Measurements from ENCODE around the gene TFDP1. TPM values are rescaled to one million over a fixed set of nuclear protein-coding genes. Genes with fewer than 3 reads are reported as not detected.

Gene TFDP1
- total RNA-seq, 1 experiment from 2014 or later = 182 TPM

- no peak for DNase-seq (ENCODE audit: low read depth)
Measured at GRCh38 chr13:113632706-113633484, 48.3 kb downstream of the TFDP1 start.

GRCh38 chr13:113633485-113633873, 48.9 kb downstream of the TFDP1 start:
- DNase-seq (ENCODE audit: low read depth) = no peak

GRCh38 chr13:113634279-113635047, 49.9 kb downstream of the TFDP1 start:
- DNase-seq (ENCODE audit: low read depth) = no peak

GRCh38 chr13:113635048-113635420, 50.5 kb downstream of the TFDP1 start:
- DNase-seq (ENCODE audit: low read depth) = no peak

- DNase-seq (ENCODE audit: low read depth) = no peak
Measured at GRCh38 chr13:113635709-113636108, 51.2 kb downstream of the TFDP1 start.

- DNase-seq (ENCODE audit: low read depth) = no peak
Measured at GRCh38 chr13:113636266-113636963, 51.9 kb downstream of the TFDP1 start.

- DNase-seq (ENCODE audit: low read depth) = no peak
Measured at GRCh38 chr13:113637262-113638160, 53.0 kb downstream of the TFDP1 start.

GRCh38 chr13:113638173-113638746, 53.7 kb downstream of the TFDP1 start:
- DNase-seq (ENCODE audit: low read depth) = no peak

GRCh38 chr13:113638806-113639205, 54.3 kb downstream of the TFDP1 start:
- no peak for DNase-seq (ENCODE audit: low read depth)

GRCh38 chr13:113639616-113640262, 55.2 kb downstream of the TFDP1 start:
- DNase-seq (ENCODE audit: low read depth) = no peak

- DNase-seq (ENCODE audit: low read depth) = no peak
Measured at GRCh38 chr13:113641426-113641825, 56.9 kb downstream of the TFDP1 start.

- no peak for DNase-seq (ENCODE audit: low read depth)
Measured at GRCh38 chr13:113642563-113642962, 58.0 kb downstream of the TFDP1 start.

- DNase-seq (ENCODE audit: low read depth) = no peak
Measured at GRCh38 chr13:113643593-113643992, 59.0 kb downstream of the TFDP1 start.

GRCh38 chr13:113644800-113645199, 60.2 kb downstream of the TFDP1 start:
- no peak for DNase-seq (ENCODE audit: low read depth)

- no peak for DNase-seq (ENCODE audit: low read depth)
Measured at GRCh38 chr13:113645329-113645728, 60.8 kb downstream of the TFDP1 start.

- DNase-seq (ENCODE audit: low read depth) = no peak
Measured at GRCh38 chr13:113646376-113646775, 61.8 kb downstream of the TFDP1 start.

- no peak for DNase-seq (ENCODE audit: low read depth)
Measured at GRCh38 chr13:113646921-113647340, 62.4 kb downstream of the TFDP1 start.

GRCh38 chr13:113647351-113648215, 63.0 kb downstream of the TFDP1 start:
- DNase-seq (ENCODE audit: low read depth) = peak; percentile 61

- no peak for DNase-seq (ENCODE audit: low read depth)
Measured at GRCh38 chr13:113648216-113648610, 63.7 kb downstream of the TFDP1 start.

All from HT1080 (cell line).